Measurements from ENCODE around the gene DYSF. TPM values are rescaled to one million over a fixed set of nuclear protein-coding genes. Genes with fewer than 3 reads are reported as not detected.

The DYSF gene
- total and polyA plus RNA-seq, 2 donors (not counting 1 experiment from before 2014, with no cell fraction given), result 0.17 to 0.43 TPM

DNA sequence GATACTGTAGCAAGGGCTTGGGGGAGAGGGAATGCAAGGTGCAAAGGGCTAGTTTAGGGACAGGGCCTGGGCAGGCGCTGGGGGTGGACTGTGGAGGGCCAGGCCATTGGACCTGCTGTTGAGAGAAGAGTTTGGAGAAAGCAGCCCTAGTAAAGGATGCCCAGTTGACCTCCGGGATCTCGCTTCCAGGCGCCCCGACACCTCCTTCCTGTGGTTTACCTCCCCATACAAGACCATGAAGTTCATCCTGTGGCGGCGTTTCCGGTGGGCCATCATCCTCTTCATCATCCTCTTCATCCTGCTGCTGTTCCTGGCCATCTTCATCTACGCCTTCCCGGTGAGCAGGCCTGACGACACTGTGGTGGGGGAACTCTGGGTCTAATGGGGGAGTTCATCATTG, 229.0 kb downstream of the DYSF start:
- Mint-ChIP-seq H3K27ac (no peak overlapping the region), H3K4me1 (no peaks in the 10 kb centered on the region), H3K4me3 (no peak overlapping the region), H3K9me3 (ENCODE audit: insufficient read depth) (no peaks in the 10 kb centered on the region), H3K27me3 (no peaks in the 10 kb centered on the region)
- intact Hi-C loops (cut with micrococcal nuclease), result no loop called here
- Histone ChIP-seq H3K4me3 (ENCODE audit: control extremely low read depth in 1 of 5, extremely low read depth in 1 of 5, insufficient read depth in 1 of 5, low read depth in 2 of 5, low read length in 4 of 5) (no peak overlapping the region), H4K20me1 (ENCODE audit: control insufficient read depth, insufficient read depth, low read length, poor library complexity, severe bottlenecking) (no peaks in the 10 kb centered on the region), H3K9ac (ENCODE audit: low read length) (no peak overlapping the region), H2AFZ (ENCODE audit: insufficient read depth, low read depth, low read length, poor library complexity, severe bottlenecking) (no peak overlapping the region), H3K4me1 (ENCODE audit: control insufficient read depth in 2 of 2, insufficient read depth in 2 of 2, low read length in 2 of 2) (no peaks in the 10 kb centered on the region), H3K79me2 (ENCODE audit: control insufficient read depth, insufficient read depth, low read length) (no peaks in the 10 kb centered on the region), H3K27me3 (replicated peaks in 1 of 4; ENCODE audit: control extremely low read depth in 1 of 4, control insufficient read depth in 3 of 4, insufficient read depth in 4 of 4, low read length in 3 of 4) (peaks cover 0 to 2% (median 0%) of the 10 kb centered on the region in 4 experiments), H3K4me2 (replicated peaks; ENCODE audit: low read depth, low read length, poor library complexity, severe bottlenecking) (no peak overlapping the region), H3K27ac (ENCODE audit: low read length in 2 of 2) (no peak overlapping the region), H3K36me3 (replicated peaks in 1 of 2; ENCODE audit: control extremely low read depth in 1 of 2, control insufficient read depth in 1 of 2, extremely low read depth in 1 of 2, insufficient read depth in 2 of 2, low read length in 1 of 2) (no peaks in the 10 kb centered on the region), H3K9me3 (ENCODE audit: control extremely low read depth in 1 of 3, control insufficient read depth in 2 of 3, insufficient read depth in 1 of 3, low read length in 2 of 3) (peaks cover 0 to 6% (median 0%) of the 10 kb centered on the region in 3 donors)
- ChIA-PET POLR2A (no interaction called here), CTCF (no interaction called here)
- WGBS (ENCODE audit: insufficient coverage), result 93% methylated on average over 8 of the region's 11 CpGs
- ATAC-seq (ENCODE audit: low read depth) (no peak), DNase-seq (no peak)
- no peak for TF ChIP-seq EZH2 (IDR thresholded peaks at IDR 0.05; ENCODE audit: borderline replicate concordance, insufficient read depth, low read depth, low read length, poor library complexity, severe bottlenecking)
- TF ChIP-seq, protein P1, sequence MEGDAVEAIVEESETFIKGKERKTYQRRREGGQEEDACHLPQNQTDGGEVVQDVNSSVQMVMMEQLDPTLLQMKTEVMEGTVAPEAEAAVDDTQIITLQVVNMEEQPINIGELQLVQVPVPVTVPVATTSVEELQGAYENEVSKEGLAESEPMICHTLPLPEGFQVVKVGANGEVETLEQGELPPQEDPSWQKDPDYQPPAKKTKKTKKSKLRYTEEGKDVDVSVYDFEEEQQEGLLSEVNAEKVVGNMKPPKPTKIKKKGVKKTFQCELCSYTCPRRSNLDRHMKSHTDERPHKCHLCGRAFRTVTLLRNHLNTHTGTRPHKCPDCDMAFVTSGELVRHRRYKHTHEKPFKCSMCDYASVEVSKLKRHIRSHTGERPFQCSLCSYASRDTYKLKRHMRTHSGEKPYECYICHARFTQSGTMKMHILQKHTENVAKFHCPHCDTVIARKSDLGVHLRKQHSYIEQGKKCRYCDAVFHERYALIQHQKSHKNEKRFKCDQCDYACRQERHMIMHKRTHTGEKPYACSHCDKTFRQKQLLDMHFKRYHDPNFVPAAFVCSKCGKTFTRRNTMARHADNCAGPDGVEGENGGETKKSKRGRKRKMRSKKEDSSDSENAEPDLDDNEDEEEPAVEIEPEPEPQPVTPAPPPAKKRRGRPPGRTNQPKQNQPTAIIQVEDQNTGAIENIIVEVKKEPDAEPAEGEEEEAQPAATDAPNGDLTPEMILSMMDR (IDR thresholded peaks at IDR 0.05), result no peak

GRCh38 chr2:71683070-71683469, 229.7 kb downstream of the DYSF start:
- ChIA-PET CTCF (no interaction called here), POLR2A (no interaction called here)
- ATAC-seq (ENCODE audit: low read depth), result no peak
- no peaks in the 10 kb centered on the region for H3K36me3 ChIP-seq (replicated peaks in 1 of 2; ENCODE audit: control extremely low read depth in 1 of 2, control insufficient read depth in 1 of 2, extremely low read depth in 1 of 2, insufficient read depth in 2 of 2, low read length in 1 of 2)
- H3K4me3 Mint-ChIP-seq, result no peak overlapping the region
- H3K27me3 ChIP-seq (replicated peaks in 1 of 4; ENCODE audit: control extremely low read depth in 1 of 4, control insufficient read depth in 3 of 4, insufficient read depth in 4 of 4, low read length in 3 of 4), result peaks cover 0 to 2% (median 0%) of the 10 kb centered on the region in 4 experiments
- no peaks in the 10 kb centered on the region for H3K79me2 ChIP-seq (ENCODE audit: control insufficient read depth, insufficient read depth, low read length)
- no peak overlapping the region for H3K9ac ChIP-seq (ENCODE audit: low read length)
- TF ChIP-seq, protein P1 (IDR thresholded peaks at IDR 0.05), result no peak
- no peak for TF ChIP-seq EZH2 (IDR thresholded peaks at IDR 0.05; ENCODE audit: borderline replicate concordance, insufficient read depth, low read depth, low read length, poor library complexity, severe bottlenecking)
- DNase-seq, result no peak
- H3K9me3 Mint-ChIP-seq (ENCODE audit: insufficient read depth), result no peaks in the 10 kb centered on the region
- 82% methylated on average over 4 of the region's 6 CpGs for WGBS (ENCODE audit: insufficient coverage)
- H3K27ac ChIP-seq (ENCODE audit: low read length in 2 of 2), result no peak overlapping the region
- intact Hi-C loops (cut with micrococcal nuclease), result no loop called here
- H2AFZ ChIP-seq (ENCODE audit: insufficient read depth, low read depth, low read length, poor library complexity, severe bottlenecking), result no peak overlapping the region
- no peak overlapping the region for H3K4me2 ChIP-seq (replicated peaks; ENCODE audit: low read depth, low read length, poor library complexity, severe bottlenecking)
- H3K4me1 Mint-ChIP-seq, result no peaks in the 10 kb centered on the region
- no peaks in the 10 kb centered on the region for H3K4me1 ChIP-seq (ENCODE audit: control insufficient read depth in 2 of 2, insufficient read depth in 2 of 2, low read length in 2 of 2)
- peaks cover 0 to 6% (median under 1%) of the 10 kb centered on the region in 3 donors for H3K9me3 ChIP-seq (ENCODE audit: control extremely low read depth in 1 of 3, control insufficient read depth in 2 of 3, insufficient read depth in 1 of 3, low read length in 2 of 3)
- no peak overlapping the region for H3K4me3 ChIP-seq (ENCODE audit: control extremely low read depth in 1 of 5, extremely low read depth in 1 of 5, insufficient read depth in 1 of 5, low read depth in 2 of 5, low read length in 4 of 5)
- no peak overlapping the region for H3K27ac Mint-ChIP-seq
- H4K20me1 ChIP-seq (ENCODE audit: control insufficient read depth, insufficient read depth, low read length, poor library complexity, severe bottlenecking), result no peaks in the 10 kb centered on the region
- no peaks in the 10 kb centered on the region for H3K27me3 Mint-ChIP-seq

Data from B cell (primary cell).